Epithelial cell of proximal tubule (primary cell): Measurements from ENCODE around the gene LTBP3. TPM values are rescaled to one million over a fixed set of nuclear protein-coding genes. Genes with fewer than 3 reads are reported as not detected.

Experiments used
- DNase-seq: peaks from one replicate; pipeline ENCODE4 v3.0.0-alpha.2; 2011; ENCODE audit warnings: low read depth
- H3K4me3 ChIP-seq: 2 replicates; pipeline ENCODE4 v1.5.1; 2011; ENCODE audit warnings: low read depth, mild to moderate bottlenecking, low read length
- CTCF ChIP-seq: conservative IDR thresholded peaks from 2 replicates; pipeline ENCODE4 v1.5.1; 2012; ENCODE audit warnings: low read depth, mild to moderate bottlenecking, low read length
- total RNA-seq: library from RNA; depleted of rRNA; stranded (reverse); fragments of >200 nt; gene quantifications from 2 replicates; pipeline ENCODE4 v1.2.3, GENCODE V29; 2015

LTBP3 gene
- total RNA-seq, 1 donor from 2014 or later, result 102 TPM

GRCh38 chr11:65502555-65503367 lies 55.4 kb downstream of the LTBP3 start:
- H3K4me3 ChIP-seq, result peak overlapping the region; percentile 97
- TF ChIP-seq CTCF, result no peak
- no peak for DNase-seq

- peak overlapping the region; percentile 97 for H3K4me3 ChIP-seq
- TF ChIP-seq CTCF, result no peak
- DNase-seq, result no peak
Observed at GRCh38 chr11:65502274-65502554, 55.9 kb downstream of the LTBP3 start.

- no peak for TF ChIP-seq CTCF
- DNase-seq, result no peak
- peak overlapping the region; percentile 97 for H3K4me3 ChIP-seq
Observed at GRCh38 chr11:65501472-65502273, 56.5 kb downstream of the LTBP3 start.

- H3K4me3 ChIP-seq, result peak overlapping the region; percentile 97
- DNase-seq, result no peak
- TF ChIP-seq CTCF, result no peak
Observed at GRCh38 chr11:65501186-65501471, 57.0 kb downstream of the LTBP3 start.

- H3K4me3 ChIP-seq, result peak overlapping the region; percentile 97
- DNase-seq, result no peak
- TF ChIP-seq CTCF, result no peak
Observed at GRCh38 chr11:65500387-65501185, 57.6 kb downstream of the LTBP3 start.

GRCh38 chr11:65499713-65500386 lies 58.3 kb downstream of the LTBP3 start:
- TF ChIP-seq CTCF, result no peak
- peak overlapping the region; percentile 97 for H3K4me3 ChIP-seq
- no peak for DNase-seq
